GM12873 (cell line): Measurements from ENCODE around the gene JARID2.

ENCODE experiments used
- CTCF ChIP-seq: IDR thresholded peaks from 2 replicates; pipeline ENCODE4 v1.5.1; 2012; ENCODE audit warnings: low read depth, mild to moderate bottlenecking, moderate library complexity, low read length, control low read depth; ENCODE audit not compliant: insufficient read depth; ENCODE audit errors: missing control alignments

JARID2 gene

GRCh38 chr6:15398633-15399275 is 152.9 kb downstream of the JARID2 start:
- no peak for TF ChIP-seq CTCF

- TF ChIP-seq CTCF: no peak
Observed at GRCh38 chr6:15399641-15400470, 154.0 kb downstream of the JARID2 start.

- TF ChIP-seq CTCF: no peak
Observed at GRCh38 chr6:15400572-15401004, 154.7 kb downstream of the JARID2 start.

- TF ChIP-seq CTCF: no peak
Observed at GRCh38 chr6:15401120-15401519, 155.3 kb downstream of the JARID2 start.

- no peak for TF ChIP-seq CTCF
Observed at GRCh38 chr6:15401769-15402250, 155.9 kb downstream of the JARID2 start.

- TF ChIP-seq CTCF: no peak
Observed at GRCh38 chr6:15402406-15403045, 156.7 kb downstream of the JARID2 start.
